NCI-H146 (cell line): ENCODE results near the gene CCDC88B.
"Not testable (repeated sequence)": the region's sequence is repeated elsewhere in the genome, so short reads cannot be mapped to it uniquely, and the experiment has no call there.

Source experiments
- DNase-seq: peaks from one replicate; lab custom pipeline; 2025; lab: John Stamatoyannopoulos, UW

Gene CCDC88B

DNA sequence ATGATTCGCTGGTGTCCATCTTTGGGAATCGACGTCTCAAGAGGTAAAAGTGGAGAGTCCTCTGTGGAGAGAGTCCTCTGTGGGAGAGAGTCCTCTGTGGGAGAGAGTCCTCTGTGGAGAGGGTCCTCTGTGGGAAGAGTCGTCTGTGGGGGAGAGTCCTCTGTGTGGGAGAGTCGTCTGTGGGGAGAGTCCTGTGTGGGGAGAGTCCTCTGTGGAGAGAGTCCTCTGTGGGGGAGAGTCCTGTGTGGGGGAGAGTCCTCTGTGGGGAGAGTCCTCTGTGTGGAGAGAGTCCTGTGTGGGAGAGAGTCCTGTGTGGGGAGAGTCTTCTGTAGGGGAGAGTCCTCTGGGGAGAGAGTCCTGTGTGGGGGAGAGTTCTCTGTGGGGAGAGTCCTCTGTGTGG is 19.0 kb upstream of the CCDC88B start:
- no peak for DNase-seq

DNA sequence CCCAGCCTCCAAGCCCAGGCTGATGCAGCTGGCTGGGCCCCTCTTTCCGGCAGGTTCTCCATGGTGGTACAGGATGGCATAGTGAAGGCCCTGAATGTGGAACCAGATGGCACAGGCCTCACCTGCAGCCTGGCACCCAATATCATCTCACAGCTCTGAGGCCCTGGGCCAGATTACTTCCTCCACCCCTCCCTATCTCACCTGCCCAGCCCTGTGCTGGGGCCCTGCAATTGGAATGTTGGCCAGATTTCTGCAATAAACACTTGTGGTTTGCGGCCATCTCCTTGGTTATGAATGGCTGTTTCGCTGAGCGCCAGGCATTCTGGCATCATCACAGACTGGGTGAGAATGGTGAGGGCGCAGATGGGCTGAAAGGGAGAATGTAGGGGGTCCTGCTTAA is 18.5 kb upstream of the CCDC88B start:
- DNase-seq = no peak

DNA sequence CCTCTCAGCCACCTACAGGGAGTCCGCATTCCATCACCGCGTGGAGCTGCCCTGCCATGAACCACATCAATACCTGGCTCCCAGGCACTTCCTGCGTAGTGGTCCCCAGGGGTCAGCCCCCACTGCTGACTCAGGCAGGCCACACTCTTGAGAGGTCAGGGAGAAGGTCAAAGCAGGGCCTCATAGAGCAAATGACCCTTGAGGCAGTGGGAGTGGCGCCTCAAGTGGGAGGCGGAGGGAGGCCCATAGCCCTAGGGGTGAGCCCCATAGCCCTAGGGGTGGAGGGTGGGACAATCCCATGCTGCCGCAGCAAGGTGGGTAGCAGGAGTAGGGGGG is 17.1 kb upstream of the CCDC88B start:
- no peak for DNase-seq

DNA sequence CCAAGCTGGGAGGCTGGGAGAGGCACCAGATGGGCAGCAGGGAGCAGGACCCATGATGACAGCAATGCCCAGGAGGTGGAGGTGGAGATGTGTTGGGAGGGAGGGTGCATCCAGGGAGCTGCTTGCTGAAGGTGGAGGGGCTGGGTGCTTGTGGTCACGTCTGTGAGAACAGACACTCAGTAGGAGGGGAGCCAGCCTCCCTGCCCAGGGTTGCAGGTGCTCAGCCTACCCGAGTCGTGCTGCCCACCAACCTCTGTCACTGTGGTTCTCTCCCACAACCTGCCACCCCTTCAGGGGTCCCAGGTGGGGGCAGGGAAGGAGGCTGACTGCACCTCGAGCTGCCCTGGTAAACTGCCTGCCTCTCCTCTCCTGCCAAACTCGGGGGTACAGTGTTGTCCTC is 16.6 kb upstream of the CCDC88B start:
- DNase-seq = no peak

DNA sequence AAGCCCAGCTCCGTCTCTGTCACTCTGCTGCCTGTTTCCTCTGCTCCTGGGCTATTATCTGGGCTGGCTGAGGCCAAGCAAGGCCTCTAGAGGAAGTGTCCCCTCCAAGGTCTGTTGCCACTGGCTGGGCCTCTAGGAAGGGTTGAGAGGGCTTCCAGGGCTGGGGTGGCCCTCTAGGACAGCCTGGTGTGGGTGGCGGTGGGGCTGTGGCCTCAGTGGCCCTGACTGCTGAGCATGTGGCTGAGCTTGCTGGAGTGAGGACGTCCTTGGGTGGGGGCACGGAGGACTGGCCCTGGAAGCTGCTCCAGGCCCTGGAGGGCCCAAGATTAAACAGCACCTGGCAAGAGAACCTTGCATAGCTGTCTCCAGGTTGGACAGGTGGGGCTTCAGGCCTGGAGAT is 16.0 kb upstream of the CCDC88B start:
- DNase-seq = not testable (repeated sequence)

DNA sequence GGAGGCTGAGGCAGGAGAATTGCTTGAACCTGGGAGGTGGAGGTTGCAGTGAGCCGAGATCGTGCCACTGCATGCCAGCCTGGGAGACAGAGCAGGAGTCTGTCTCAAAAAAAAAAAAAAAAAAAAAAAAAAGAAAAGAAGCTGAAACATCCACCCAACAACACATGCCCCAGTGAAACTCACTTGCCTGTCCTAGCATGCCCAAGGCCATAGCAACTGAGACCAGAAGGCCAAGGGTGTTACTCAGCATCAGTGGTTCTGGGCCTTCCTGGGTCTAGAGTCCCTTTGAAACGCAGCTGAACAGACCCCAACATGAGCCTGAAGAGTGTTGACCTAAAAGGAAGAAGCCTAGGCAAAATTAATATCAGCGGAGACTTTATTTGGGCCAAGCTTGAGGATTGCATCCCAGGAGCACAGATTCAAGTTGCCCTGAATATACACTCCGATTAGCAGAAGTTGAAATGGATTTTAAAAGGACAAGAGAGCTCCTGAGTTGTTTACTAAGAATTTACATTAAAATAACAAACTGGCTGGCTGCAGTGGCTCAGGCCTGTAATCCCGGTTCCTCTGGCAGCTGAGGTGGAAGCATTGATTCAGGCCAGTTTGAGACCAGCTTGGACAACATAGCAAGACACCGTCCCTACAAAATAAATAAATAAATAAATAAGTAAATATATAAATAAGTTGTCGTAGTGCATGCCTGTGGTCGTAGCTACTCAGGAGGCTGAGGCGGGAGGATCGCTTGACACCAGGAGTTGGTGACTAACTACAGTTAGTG is 15.1 kb upstream of the CCDC88B start:
- no peak for DNase-seq

DNA sequence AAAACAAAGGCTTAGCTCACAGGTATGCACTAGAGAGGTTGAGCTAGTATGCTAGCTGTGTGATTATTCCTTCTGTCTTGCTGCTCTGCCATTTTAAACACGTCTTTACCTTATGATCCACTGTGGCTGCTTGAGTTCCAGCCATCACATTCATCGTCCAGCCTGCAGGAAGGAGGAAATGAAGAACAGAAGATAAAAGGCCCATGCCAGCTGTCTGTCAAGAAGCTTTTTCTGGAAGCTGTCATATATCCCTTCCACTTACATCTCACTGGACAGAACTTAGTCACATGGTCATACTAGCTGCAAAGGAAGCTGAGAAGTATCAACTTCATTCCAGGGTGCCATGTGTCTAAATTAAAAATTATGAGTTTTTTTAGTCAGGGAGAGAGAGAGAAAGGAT is 12.6 kb upstream of the CCDC88B start:
- no peak for DNase-seq

DNA sequence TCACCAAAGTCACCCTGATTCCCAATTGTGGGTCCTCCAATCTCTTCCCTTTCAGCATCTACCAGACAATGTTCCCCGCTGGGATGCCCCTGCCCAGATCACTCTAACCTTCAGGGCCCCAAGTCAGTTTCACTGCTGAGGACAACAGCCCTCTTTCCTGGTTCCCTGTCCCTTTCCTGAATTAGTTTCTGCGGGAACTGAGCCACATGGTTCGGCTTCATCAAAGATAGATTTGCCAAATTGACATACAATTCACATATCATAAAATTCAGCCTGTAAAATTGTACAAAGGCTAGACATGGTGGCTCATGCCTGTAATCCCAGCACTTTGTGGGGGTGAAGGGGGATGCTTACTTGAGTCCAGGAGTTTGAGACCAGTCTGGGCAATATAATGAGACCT is 12.0 kb upstream of the CCDC88B start:
- no peak for DNase-seq

DNA sequence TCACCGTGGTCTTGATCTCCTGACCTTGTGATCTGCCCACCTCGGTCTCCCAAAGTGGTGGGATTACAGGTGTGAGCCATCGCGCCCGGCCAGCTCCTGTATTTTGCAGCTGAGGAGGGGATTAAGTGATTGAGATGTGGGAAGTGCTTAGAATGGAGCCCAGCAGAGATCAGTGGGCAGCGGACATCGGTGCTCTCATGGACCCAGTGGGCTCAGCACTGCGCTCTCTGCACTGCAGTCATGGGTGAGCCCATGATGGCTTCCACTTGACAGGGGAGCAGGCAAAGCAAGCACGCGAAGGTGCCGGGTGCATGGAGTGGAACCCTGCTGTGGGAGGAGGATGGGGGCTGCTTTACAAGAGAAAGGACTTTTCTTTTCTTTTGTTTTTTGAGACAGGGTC is 9.1 kb upstream of the CCDC88B start:
- DNase-seq = no peak

DNA sequence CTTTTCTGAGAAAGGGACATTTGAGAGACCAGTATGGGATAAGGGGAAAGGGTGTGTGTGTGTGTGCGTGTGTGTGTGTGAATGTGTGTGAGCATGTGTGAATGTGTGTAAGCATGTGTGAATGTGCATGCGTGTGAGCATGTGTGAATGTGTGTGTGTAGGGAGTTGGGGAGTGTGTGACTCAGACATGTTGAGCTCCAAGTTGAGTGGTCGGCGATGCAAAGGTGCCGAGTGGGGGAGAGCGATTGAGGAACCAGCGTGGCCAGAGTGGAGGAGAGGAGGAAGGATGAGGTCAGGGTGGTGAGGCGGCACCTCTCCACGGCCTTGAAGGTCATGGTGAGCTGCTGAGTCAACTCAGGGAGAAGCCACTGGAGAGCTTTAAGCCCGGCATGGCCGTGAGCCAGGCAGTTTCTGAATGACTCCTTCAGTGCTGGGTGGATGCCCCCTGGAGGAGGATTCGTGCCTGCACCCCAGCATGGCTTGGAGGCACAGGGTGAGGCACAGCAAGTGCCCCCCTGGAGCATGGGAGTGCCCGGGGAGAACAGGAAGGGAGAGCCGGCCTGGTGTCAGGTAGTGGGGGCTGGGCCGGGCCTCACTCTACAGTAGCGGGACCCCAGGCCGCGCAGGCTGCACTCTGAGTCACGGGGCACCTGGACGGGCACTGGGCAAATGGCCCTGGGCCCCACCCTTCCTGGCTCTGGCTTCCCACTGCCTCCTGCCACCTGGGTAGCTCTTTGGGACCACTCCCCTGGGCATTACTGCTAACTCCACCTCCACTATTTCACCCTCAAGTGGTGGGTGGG is 8.2 kb upstream of the CCDC88B start:
- DNase-seq = no peak

DNA sequence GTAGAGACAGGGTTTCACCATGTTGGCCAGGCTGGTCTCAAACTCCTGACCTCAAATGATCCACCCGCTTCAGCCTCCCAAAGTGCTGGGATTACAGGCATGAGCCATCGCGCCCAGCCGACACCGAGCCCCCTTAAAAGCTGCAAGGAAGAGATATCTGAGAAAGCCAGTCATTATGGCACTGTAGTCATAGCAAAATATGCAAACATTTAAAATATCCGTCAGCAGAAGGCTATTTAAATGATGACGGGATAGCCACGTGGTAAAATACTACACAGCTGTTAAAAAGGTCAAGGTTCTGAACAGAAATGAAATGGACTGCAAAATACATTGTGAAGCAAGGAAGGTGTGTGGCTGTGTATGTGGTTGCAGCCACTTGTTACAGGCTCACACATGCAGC is 6.4 kb upstream of the CCDC88B start:
- DNase-seq = no peak

DNA sequence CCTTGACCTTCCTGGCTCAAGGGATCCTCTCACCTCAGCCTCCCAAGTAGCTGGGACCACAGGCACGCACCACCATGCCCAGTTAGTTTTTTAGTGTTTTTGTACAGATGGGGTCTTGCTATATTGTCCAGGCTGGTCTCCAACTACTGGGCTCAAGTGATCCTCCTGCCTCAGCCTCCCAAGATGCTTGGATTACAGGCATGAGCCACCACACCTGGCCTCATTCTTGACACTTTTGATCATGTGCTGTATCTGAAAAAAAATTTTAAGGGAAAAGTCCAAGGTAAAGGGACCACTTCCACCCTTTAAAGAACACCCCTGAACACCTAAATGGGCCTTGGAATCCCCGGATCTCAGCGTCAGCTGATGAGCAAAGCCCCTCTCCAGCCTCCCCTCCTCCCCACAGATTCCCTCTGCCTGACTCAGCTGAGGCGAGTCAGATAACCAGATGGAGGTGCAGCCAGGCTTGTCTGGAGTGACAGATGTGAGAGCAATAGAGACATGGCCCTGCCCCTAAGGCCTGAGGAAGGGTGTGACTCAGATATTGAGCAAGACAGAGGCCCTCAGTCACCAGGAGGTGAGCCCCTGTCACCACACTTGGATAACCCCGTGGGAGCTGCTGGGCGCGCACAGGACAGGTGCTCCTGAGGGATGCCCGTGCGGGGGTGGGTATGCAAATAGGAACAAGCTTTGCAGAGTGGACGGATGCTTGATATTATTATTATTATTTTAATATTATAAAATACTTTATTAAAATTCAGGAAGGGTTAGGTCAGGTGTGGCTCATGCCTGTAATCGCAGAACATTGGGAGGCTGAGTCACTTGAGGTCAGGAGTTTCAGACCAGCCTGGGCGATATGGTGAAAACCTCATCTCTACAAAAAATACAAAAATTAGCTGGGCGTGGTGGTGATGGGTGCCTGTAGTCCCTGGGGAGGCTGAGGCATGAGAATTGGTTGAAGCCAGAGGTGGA is 5.0 kb upstream of the CCDC88B start:
- DNase-seq = peak; percentile 82

DNA sequence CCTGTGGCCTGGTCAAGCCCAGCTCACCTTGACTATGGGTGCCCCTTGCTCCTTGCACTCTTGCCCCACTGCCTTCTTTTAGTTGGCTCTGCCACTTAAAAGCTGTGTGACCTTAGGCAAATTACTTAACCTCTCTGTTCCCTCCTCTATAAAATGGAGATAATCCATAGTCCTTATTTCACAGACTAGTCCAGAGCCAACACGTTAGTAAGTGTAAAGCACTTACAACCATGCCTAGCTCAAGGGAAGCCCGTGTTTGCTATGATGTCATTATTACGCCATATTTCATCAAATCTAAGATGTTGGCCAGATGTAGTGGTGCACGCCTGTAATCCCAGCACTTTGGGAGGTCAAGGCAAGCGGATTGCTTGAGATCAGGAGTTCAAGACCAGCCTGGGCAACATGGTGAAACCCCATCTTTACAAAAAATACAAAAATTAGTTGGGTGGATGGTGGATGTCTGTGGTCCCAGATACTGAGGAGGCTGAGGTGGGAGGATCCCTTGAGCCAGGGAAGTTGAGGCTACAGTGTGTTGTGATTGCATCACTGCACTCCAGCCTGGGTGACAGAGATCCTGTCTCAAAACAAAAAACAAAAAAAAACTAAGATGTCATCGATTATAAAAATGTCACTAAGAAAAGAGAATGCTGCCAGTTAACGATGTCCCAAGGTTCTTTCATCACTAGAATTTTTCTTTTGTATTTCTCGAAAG is 2.3 kb upstream of the CCDC88B start:
- DNase-seq = no peak

DNA sequence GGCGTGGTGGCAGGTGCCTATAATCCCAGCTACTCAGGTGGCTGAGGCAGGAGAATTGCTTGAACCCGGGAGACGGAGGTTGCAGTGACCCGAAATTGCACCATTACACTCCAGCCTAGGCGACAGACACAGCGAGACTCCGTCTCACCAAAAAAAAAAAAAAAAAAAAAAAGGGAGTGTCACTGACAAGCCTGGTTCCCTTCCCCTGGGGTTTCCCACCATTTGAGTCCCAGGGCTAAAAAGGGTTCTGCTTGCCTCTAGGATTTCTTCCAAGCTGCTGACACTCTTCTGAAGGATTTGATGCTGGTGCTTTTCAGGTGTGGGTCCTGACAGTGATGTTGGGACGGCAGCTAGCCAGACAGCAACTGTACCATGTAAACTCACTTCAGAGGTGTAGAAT is 1.3 kb upstream of the CCDC88B start:
- no peak for DNase-seq

DNA sequence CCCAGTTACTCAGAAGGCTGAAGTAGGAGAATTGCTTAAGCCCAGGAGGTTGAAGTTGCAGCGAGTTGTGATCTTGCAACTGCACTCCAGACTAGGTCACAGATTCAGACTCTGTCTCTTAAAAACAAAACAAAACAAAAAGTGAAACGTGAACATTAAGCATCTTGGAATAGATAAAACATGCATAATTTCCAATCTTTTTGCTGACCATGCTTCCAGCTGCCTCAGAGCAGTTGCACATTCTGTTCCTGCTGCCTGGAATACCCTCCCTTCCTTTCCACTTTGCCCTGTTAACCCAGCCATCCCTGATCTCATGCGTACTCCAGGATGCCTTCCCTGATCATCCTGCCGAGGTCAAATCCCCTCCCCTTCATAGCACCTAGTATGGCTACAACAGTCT is 718 bp upstream of the CCDC88B start:
- no peak for DNase-seq

DNA sequence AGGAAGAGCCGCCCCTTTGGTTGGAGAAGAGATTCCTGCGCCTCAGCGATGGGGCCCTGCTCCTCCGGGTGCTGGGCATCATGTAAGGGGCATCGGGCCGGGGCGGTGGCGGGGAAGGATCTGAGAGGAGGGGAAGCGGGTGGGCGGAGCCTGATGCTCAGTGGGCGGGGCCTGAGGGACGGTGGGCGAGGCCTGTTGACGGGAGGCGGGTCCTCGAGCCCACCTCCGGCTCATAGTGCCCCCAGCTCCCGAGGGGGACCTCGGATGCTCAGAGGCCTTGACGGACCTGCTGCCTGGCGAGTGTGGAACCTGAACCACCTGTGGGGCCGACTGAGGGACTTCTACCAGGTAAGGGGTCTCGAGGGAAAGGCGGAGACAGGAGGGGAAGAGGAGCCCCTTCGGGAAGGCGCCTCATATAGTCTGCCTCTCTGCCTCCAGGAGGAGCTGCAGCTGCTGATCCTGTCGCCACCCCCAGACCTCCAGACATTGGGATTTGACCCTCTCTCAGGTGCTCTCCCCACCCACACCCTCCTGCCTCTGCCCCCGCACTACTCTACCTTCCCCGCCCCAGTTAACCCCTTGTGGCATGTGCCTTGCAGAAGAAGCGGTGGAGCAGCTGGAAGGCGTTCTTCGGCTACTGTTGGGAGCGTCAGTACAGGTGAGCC is 799 bp downstream of the CCDC88B start:
- DNase-seq = peak; percentile 44

DNA sequence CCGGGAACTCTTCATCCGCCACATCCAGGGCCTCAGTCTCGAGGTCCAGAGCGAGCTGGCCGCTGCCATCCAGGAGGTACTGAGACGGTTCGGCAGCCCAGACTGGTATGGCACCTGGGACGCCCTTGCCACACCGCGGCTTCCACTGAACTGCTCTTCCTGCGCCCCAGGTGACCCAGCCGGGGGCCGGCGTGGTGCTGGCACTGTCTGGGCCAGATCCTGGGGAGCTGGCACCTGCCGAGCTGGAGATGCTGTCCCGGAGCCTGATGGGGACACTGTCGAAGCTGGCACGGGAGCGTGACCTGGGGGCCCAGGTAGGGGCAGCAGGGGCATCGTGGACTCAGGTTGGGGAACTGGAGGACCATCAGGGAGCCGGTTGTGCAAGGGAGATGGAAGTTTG is 1.4 kb downstream of the CCDC88B start:
- DNase-seq = no peak

DNA sequence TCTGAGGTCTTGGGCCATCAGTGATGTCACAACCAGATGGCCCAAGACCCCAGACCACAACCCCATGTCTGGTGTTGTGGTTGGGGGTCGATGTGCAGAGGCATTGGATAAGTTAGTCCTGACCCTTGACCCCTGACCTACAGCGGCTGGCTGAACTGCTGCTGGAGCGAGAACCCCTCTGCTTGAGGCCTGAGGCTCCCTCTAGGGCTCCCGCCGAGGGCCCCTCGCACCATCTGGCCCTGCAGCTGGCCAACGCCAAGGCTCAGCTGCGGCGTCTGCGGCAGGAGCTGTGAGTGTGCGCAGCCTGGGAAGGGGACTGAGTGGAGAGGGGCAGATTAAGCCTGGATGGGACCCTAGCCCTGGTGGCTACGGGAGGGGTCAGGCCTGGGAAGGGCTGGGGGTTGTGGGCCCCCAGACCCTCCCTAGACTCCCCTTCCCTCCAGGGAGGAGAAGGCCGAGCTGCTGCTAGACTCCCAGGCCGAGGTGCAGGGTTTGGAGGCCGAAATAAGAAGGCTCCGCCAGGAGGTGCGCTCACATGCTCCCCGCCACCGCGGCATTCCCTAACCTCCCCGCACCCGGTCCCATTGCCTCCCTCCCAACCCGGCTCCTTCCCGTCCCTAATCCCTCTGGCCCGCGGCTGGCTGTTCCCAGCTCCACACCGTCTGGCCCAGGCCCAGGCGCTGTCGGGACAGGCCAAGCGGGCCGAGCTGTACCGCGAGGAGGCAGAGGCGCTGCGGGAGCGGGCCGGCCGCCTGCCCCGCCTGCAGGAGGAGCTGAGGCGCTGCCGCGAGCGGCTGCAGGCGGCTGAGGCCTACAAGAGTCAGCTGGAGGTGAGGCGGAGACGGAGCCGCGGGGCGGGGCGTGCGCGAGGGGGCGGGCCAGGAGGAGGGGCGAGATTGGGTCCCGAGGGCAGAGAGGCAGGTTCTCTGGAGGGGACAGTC is 2.1 kb downstream of the CCDC88B start:
- peak; percentile 82 for DNase-seq

DNA sequence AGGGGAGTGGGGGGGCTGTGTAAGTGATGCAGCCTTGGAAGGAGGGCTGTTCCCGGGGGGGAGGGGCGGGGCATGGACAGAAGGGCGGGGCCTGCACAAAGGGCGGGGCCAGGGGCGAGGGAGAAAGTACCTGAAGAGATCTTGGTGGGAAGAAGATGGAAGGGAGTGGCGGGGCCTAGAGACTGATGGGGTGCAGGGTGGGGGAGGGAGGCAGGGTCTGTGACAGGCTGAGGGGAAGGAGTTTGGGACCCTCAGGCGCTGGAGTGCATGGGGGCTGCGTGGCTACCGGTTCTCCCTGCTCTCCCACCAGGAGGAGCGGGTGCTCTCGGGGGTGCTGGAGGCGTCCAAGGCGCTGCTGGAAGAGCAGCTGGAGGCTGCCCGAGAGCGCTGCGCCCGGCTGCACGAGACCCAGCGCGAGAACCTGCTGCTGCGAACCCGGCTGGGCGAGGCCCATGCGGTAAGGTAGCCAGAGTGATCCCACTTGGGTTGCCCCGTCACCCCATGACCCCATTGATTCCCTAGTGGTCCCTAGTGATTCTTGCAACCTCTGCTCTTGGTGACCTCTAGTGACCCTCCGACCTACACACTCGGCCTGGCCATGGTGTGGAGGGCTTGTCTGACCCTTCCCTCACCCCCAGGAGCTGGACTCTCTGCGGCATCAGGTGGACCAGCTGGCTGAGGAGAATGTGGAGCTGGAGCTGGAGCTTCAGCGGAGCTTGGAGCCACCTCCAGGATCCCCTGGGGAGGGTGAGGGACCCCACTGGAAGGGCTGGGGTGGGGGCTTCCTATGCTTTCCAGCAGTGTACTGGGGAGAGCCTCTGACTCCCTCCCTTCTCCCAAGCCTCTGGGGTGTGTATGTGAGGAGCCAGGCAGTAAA is 3.1 kb downstream of the CCDC88B start:
- DNase-seq = no peak
